GM21515 (cell line): Measurements from ENCODE around the gene LRCH3.

Source experiments
- ATAC-seq: cut with Tn5 transposase; IDR thresholded peaks from one replicate; pipeline ENCODE4 v1.9.1; 2021; ENCODE audit not compliant: unreplicated experiment

The LRCH3 gene

DNA sequence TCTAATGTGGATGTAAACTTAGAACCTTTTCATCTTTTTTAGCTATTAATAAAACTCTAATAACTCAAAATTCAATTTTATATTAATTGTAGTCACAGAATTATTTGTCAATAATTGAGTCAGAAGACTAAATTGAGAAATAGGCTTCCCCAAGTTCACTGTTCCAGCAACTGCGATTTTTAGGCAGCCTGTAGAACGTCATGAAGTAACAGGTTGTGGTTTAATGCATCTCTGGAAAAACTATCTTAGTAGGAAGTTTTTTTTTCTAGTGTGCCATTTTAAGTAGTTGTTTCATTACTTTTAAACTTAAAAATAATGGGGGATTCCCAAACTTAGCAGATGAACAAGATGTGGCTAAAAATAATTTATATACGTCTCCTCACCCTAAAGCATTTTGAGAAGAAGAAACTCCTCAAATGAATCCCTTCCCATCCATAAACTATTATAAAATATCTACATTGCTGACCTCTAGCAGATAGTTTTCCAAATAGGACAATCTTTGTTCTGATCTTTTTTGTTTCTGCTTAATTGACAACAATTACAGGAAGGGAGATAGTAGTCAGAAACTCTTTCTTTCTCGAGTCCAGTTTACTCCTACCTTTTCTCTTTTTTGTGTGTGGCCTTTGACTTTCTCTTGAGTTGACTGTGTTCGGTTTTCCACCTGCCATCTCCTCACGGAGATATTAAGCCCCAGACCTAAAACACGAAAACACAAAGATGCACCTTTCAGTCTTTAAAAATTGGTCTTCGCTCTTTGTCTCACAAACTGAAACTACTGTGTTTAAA is 43.1 kb downstream of the LRCH3 start:
- no peak for ATAC-seq

DNA sequence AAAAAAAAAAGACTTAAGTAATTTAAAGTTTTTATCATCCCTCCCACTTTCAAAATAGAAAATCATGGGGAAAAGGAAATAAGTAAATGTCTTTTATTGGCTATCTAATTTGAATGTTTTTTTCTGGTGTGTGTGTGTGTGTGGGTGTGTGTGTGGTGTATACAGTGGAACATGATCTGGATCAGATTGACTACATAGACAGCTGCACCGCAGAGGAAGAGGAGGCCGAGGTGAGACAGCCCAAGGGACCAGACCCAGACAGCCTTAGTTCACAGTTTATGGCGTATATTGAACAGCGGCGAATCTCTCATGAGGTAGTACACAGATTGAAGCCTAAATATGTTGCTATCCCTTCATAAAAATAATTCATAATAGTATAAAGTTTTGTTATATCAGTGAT is 44.5 kb downstream of the LRCH3 start:
- no peak for ATAC-seq

DNA sequence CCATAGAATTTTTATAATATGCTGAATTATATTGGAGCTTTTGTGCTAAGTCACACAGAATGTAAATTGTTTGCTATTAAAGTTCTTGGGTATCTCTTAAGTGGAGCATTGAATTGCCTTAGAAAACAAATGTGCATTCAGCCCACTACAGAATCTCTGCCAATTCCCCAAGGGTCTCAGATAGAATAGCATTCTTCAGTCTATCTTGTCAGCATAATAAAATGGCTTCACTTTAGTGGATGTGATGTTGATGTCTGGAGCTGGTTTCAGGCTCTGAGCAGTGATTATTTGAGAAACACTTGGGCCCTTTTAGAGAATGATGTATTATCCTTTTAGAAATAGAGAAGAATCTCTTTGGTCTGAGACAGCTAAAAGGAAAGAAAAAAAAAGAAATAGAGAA is 45.2 kb downstream of the LRCH3 start:
- ATAC-seq: no peak

DNA sequence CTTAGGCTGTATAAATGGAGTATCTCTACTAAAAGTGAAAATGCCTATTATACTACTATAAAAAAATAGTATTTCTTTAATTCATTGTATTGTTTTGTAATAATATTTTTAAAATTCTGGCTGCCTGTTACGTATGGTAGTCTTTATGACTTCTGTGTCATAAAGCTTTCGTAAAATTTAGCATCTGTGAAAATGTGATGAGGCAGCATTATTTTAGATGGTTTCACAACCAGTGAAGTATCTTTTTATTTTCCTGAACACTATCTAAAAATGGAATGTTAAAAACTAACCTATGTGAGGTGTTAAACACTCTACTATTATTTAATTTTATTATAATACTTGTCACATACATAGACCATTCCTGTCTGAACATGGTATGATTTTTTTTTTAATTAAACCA is 46.2 kb downstream of the LRCH3 start:
- ATAC-seq: no peak

DNA sequence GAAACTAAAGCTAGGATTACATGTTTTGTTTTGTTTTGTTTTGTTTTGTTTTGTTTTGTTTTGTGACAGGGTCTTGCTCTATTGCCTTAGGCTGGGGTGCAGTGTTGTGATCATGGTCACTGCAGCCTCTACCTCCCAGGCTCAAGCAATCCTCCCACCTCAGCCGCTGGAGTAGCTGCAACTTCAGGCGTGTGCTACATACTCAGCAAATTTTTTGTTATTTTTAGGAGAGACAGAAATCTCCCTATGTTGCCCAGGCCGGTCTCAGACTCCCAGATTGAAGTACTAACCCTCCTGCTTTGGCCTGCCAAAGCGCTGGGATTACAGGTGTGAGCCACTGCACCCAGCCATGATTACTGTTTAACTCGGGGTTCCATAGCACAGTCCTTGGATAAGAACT is 50.7 kb downstream of the LRCH3 start:
- ATAC-seq: no peak

DNA sequence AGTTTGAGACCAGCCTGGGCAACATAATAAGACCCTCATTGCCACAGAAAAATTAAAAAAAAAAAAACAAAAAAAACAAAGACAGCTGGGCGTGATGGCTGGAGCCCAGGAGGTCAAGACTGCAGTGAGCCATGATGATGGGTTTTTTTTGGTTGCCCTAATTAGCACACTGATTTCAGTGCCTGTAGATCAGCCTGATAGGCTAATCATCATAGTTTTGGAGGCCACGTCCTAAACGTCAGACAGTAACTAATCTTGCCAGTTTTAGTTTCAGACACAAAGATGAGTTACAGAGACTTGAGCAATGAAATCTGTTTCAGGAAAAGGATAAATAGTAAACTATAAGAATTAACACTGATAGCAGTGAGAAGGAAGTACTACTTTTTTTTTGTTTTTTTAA is 55.4 kb downstream of the LRCH3 start:
- ATAC-seq: no peak

DNA sequence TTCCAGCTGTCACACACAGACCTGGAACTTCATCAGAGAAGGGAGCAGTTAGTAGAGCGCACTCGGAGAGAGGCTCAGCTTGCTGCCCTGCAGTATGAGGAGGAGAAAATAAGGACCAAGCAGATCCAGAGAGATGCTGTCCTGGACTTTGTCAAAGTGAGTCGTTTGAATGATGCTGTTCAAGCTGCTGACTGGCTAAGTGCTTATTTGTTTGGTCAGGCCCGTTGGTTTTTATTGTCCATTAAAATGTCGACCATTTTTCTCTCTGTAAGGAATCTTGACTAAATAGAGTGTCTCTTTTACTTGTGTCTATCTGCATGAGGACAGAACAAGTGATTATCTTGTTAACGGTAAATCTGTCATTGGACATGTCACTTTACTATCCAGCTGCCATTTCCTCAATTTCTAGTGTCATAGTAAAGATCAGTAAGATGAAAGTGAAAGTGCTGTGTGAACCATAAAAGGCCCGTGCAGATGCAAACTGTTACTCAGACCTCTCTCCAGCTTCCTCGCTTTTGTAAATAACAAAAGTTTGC is 56.9 kb downstream of the LRCH3 start:
- no peak for ATAC-seq

DNA sequence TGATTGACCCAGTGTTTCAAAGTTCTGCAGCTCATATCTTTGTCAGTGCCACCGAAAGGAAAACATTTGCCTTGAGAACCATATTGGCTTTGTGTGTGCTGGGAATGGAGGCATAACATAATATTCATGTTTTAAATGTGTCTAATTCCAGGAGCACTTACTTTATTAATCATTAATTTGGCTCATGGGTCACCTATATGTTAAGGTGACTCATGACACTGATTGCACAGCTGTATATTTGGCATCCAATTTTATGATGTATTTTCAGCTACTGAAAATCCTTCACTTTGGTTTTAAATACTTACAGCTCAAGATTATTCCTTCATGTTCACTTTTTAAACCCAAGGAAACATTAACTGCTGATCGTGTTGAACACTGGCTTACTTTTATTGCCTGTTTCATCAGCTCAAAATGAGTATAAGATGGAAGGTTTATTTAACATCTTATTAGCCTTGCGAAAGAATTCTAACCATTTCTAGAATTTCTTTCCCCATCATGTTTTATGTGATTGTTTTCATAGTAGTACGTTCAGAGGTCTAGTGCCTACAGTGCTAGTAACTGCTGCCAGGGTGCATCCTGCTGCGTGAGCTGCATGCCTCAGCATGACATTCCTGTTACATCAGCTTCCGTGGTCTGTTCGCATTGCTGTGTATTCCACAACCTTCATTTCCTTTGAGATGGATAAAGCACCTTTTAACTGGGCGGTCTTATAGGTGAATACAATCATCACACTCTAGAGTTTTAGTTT is 63.7 kb downstream of the LRCH3 start:
- no peak for ATAC-seq

DNA sequence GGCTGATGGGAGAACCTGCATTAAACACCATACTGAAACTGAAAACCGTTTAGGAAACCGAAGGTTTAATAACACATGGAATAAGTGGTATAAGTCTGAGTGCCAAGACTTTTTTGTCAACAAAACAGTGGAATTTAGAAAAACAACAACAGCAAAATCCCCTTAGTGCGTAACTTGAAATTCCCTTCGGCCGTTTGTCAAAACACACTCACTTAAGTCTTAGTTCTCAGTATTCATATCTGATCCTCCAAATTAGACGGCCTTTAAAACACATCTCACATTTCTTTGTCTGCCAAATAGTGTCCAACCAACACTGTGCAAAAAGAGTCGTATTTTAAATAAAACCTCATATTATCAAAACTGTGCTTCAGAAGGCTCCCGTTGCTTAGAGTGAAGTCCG is 64.5 kb downstream of the LRCH3 start:
- no peak for ATAC-seq

DNA sequence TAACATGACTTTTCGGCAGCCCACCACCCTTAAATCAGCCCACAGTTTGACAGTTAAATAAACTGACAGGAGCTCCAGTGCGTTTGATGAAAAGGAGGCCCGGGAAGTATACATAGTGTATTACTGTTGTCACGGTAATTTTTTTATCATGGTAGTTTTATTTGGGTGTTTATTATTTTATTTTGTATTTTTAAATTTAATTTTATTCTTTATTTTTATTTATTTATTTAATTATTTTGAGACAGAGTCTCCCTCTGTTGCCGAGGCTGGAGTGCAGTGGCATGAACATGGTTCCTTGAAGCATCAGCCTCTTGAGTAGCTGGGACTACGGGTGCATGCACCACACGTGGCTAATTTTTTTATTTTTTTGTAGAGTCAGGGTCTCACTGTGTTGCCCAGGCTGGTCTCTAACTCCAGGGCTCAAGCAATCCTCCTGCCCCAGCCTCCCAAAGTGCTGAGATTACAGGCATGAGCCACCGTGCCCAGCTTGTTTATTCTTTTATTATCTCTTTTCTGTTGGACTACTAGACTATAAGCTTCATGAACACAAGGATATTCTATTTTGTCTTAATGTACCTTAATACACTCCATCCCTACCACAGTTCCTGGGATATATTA is 65.3 kb downstream of the LRCH3 start:
- no peak for ATAC-seq

DNA sequence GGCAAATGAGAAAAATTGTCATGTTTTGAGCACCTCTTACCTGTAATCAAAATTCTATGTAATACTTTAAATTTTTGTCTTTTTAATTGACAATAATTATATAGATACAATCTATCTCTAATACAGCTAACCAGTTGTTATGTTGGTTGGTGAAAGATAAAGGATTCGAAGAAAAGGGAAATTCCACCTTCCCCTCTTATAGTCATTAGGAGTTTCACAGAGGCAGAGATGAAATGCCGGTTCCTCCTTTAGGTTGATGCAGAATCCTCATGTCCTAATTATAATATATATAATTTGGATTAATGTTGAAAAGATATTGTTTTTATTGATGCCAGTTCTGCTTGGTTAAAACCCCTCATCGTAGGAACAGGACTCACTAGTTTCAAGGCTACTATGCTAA is 67.1 kb downstream of the LRCH3 start:
- no peak for ATAC-seq

DNA sequence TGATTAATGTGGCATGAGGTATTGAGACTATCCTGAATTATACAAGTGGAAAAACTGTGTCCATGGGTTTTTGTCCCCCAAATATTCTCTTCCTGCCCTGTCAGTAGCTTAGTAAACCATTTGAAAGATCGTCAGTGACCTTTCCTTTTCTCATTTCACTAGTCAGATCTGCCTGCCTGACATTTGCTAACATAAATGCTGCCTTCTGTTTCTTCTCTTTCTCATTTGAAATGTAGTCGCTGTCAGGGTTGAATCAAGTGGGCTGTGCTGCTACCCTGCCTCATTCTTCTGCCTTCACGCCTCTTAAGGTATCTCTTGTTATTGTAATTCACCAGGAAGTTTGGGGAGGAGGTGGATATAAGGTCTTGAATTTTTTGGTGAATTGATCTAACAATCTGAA is 67.5 kb downstream of the LRCH3 start:
- ATAC-seq: no peak

DNA sequence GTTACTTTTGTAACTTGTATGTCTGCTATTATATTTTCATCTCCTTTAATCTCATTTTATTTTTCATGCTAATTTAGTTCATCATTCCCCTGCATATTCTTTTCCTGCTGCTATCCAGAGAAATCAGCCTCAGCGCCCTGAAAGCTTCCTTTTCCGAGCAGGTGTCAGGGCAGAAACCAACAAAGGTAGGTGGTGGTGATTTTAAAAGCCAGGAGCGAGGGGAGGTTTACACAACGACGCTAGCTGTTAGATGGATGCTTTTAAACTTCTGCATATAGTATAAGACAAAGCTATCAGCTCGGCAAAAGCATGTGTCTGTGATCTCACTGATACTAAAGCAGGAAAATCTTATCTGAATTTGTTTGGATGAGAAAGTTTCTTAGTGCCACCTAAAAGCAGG is 75.0 kb downstream of the LRCH3 start:
- ATAC-seq: no peak

DNA sequence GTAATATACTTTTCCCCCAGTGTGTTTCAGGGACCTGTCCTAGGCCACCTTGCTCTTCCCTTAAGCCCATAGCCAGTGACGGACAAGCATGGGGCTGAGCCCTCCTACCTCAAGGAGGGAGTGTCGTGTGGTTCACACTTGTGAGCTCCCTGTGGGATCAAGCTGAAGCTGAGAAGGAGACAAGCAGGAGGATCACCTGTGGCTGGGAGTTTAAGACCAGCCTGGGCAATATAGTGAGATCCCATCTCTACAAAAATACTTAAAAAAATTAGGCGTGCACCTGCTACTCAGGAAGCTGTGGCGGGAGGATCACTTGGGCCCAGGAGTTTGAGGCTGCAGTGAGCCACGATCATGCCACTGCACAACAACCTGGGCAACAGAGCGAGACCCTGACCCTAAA is 82.3 kb downstream of the LRCH3 start:
- ATAC-seq: no peak

DNA sequence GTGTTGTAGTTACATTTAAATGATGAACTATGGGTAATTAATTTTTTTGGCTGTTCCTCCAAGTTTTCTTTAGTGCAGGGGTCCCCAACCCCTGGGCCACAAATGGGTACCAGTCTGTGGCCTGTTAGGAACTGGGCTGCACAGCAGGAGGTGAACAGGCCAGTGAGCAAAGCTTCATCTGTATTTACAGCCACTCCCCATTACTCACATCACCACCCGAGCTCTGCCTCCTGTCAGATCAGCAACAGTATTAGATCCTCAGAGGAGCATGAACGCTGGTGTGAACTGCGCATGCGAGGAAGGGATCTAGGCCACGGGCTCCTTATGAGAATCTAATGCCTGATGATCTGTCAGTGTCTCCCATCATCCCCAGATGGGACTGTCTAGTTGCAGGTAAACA is 83.0 kb downstream of the LRCH3 start:
- ATAC-seq: no peak

DNA sequence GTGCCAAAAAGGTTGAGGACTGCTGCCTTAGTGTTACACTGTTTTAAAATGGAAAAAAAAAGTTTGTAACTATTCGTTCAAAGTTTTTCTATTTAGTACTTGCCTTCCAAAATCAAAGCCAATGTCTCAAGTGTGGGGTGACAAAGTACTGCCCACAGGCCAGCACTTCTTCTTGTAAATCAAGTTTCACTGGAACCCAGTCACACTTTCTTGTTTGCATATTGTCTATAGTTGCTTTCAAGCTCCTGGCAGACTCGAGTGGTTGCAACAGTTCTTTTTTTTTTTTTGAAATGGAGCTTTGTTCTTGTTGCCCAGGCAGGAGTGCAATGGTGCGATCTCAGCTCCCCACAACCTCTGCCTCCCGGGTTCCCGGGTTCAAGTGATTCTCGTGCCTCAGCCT is 83.6 kb downstream of the LRCH3 start:
- ATAC-seq: no peak

DNA sequence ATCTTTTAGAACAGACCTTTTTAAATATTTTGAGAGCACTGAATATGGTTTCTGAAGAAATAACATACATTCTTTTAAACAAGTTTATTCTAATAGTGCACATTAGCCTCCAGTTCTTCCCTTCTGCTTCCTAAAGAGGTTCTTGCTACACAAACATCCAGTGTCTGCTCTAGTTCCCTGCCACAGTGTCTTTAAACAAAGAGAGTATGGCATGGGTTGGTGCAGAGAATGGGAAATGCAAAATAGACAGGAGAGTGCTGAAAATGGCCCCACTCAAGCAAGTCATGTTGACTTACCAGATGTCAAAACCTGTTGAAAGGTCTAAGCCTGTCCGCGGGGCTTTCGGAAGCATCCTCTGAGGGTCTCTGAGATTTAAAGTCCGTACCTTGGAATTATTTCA is 86.8 kb downstream of the LRCH3 start:
- ATAC-seq: no peak

DNA sequence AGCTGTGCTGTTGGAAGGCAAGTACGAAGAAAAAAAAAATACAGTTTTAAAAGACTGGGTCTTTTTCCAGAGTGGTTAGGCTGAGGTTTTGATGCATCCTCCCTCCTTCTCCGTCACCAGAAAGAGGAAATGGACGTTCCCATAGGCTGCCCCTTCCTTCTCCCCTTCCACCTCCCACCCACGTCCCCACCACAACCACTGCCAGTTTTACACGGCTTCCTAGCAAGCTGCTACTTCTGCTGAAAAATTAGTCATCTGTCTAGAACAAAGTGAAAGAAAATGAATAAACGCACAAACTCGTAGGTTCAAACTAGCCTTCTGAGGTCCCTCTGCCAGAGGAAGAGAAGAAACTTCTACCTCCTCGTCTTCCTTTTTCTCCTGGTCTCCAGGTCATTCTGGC is 87.4 kb downstream of the LRCH3 start:
- ATAC-seq: peak; percentile 62

DNA sequence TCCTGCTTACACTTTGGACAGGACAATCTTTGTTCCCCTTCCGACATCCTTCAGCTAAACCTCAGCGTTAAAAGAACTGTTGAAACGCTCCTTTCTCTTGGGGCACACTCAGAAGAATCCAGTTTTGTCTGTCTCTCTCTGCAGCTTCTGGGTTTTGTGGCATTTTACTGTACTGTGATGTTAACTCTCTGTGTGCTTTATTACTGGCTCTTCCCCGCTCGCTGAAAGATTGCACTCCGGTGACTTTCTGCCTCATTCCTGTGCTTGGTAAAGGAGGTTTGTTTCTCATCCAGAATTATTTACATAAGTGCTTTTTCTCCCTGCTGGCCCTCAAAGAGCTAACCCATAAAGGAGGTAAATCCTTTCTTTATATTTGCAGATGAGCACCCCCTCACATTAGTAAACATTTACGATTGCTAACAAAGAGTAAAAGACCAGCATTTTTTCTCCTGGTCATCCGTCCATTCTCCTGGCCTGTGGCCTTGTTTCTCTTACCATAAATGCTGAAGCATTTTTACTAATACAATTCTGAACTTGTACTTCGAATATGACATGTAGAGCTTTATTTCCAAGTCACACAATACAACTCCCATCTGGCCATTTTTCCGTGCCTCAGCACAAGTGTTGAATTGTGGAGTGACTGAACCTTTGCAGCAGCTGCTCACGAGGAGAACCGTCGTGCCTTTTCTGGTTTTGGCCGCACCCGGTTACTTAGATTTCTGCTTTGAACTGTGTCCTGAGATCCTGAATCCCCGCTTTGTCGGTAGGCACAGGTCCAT is 89.6 kb downstream of the LRCH3 start:
- ATAC-seq: no peak

DNA sequence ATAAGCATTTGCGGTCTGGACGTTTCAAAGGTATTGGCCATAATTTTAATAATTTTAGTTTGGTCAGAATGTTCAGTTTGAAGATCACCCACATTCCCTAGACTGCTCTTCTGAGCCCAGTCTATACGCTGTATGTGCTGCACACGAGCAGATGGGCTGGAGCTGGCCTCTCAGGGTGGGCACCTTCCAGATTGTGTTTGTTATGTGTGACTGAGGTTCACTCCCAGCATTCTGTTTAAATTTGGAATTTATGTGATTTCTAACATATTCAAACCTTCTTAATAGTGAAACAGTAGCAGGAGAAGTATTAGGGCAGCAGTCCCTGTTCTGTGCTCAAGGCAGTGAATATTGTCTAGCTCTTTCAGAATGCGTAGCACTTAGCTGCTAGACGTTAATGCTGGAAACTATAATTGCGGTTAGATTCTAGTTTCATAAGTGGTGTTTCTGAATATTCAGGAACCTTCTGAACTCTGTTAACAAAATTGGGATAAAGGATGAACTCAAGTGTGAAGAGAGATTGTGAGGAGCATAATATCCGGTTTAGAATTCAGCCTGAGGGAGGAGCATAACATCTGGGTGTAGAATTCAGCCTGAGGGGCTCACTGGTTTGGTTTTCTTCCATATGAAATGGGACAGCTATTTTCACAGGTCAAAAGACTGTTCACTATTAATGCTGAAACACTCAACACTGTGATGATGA is 90.4 kb downstream of the LRCH3 start:
- ATAC-seq: no peak

DNA sequence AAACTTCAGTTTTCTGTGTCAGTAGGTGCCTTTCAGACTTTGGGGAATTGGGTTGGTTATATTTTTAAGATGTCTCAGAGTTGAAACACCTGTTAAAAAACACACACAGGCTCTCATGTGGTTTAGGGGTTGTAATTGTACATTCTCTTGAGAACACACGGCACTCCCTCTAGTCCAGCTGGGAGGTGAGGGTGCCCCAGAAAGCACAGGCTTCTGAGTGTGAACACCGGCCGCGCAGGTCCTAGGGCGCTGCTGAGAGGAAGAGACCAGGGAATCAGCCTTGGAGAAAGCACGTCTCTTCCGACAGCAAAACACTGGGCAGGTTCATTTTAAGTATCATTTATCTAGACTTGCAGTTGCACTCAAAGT is 90.9 kb downstream of the LRCH3 start:
- no peak for ATAC-seq
